ENCODE data around the gene KRT85. TPM values are rescaled to one million over a fixed set of nuclear protein-coding genes. Genes with fewer than 3 reads are reported as not detected.
"Not testable (repeated sequence)": the region's sequence is repeated elsewhere in the genome, so short reads cannot be mapped to it uniquely, and the experiment has no call there.

The KRT85 gene
- total RNA-seq, 1 donor from 2014 or later: not detected

GRCh38 chr12:52413202-52413601, 45.9 kb upstream of the KRT85 start:
- Histone ChIP-seq H3K27me3 (ENCODE audit: control insufficient read depth, insufficient read depth, low read length) (no peaks in the 10 kb centered on the region), H3K4me3 (ENCODE audit: low read depth, low read length) (no peak overlapping the region), H3K36me3 (ENCODE audit: control insufficient read depth, insufficient read depth, low read length) (no peaks in the 10 kb centered on the region)
- no peak for TF ChIP-seq CTCF (IDR thresholded peaks at IDR 0.05; ENCODE audit: insufficient read depth, low read length, poor library complexity, severe bottlenecking)
- no peak for DNase-seq (ENCODE audit: low read depth)

GRCh38 chr12:52411815-52412214, 44.5 kb upstream of the KRT85 start:
- no peak for TF ChIP-seq CTCF (IDR thresholded peaks at IDR 0.05; ENCODE audit: insufficient read depth, low read length, poor library complexity, severe bottlenecking)

GRCh38 chr12:52410589-52411248, 43.4 kb upstream of the KRT85 start:
- not testable (repeated sequence) for H3K27me3 ChIP-seq (ENCODE audit: control insufficient read depth, insufficient read depth, low read length); DNase-seq (ENCODE audit: low read depth); H3K36me3 ChIP-seq (ENCODE audit: control insufficient read depth, insufficient read depth, low read length); H3K4me3 ChIP-seq (ENCODE audit: low read depth, low read length)

More at GRCh38 chr12:52411815-52412214, 44.5 kb upstream of the KRT85 start:
- no peak for DNase-seq (ENCODE audit: low read depth)
- H3K36me3 ChIP-seq (ENCODE audit: control insufficient read depth, insufficient read depth, low read length): no peaks in the 10 kb centered on the region
- no peaks in the 10 kb centered on the region for H3K27me3 ChIP-seq (ENCODE audit: control insufficient read depth, insufficient read depth, low read length)
- no peak overlapping the region for H3K4me3 ChIP-seq (ENCODE audit: low read depth, low read length)

- Histone ChIP-seq H3K36me3 (ENCODE audit: control insufficient read depth, insufficient read depth, low read length) (no peaks in the 10 kb centered on the region), H3K27me3 (ENCODE audit: control insufficient read depth, insufficient read depth, low read length) (peaks cover 8% of the 10 kb centered on the region), H3K4me3 (ENCODE audit: low read depth, low read length) (no peak overlapping the region)
- DNase-seq (ENCODE audit: low read depth): no peak
- no peak for TF ChIP-seq CTCF (IDR thresholded peaks at IDR 0.05; ENCODE audit: insufficient read depth, low read length, poor library complexity, severe bottlenecking)
These were observed 40.6 kb upstream of the KRT85 start for GRCh38 chr12:52407918-52408317.

GRCh38 chr12:52405922-52406385, 38.7 kb upstream of the KRT85 start, which contains the start of gene KRT82:
Gene KRT82 (minus strand): TSS chr12:52406335. CDS start chr12:52406277, 58 bp downstream.
- Histone ChIP-seq H3K4me3 (ENCODE audit: low read depth, low read length) (no peak within 1 kb of the TSS), H3K27me3 (ENCODE audit: control insufficient read depth, insufficient read depth, low read length) (peaks cover 8% of the 10 kb centered on the region)
- TF ChIP-seq CTCF (IDR thresholded peaks at IDR 0.05; ENCODE audit: insufficient read depth, low read length, poor library complexity, severe bottlenecking): no peak

GRCh38 chr12:52404951-52405350, 37.7 kb upstream of the KRT85 start:
- no peak for TF ChIP-seq CTCF (IDR thresholded peaks at IDR 0.05; ENCODE audit: insufficient read depth, low read length, poor library complexity, severe bottlenecking)
- no peak for DNase-seq (ENCODE audit: low read depth)
- Histone ChIP-seq H3K4me3 (ENCODE audit: low read depth, low read length) (no peak overlapping the region), H3K27me3 (ENCODE audit: control insufficient read depth, insufficient read depth, low read length) (peaks cover 8% of the 10 kb centered on the region), H3K36me3 (ENCODE audit: control insufficient read depth, insufficient read depth, low read length) (no peaks in the 10 kb centered on the region)

More at GRCh38 chr12:52405922-52406385, 38.7 kb upstream of the KRT85 start, which contains the start of gene KRT82:
- no peak for DNase-seq (ENCODE audit: low read depth)
- H3K36me3 ChIP-seq (ENCODE audit: control insufficient read depth, insufficient read depth, low read length): no peaks in the 10 kb centered on the region
